GM23248 (cell line): Measurements from ENCODE around the gene NPAS2.

Experiments
- EZH2 ChIP-seq: fragments of 200-600 bp; sonication (generic); IDR thresholded peaks from 2 replicates; pipeline ENCODE4 v1.6.1; 2018; ENCODE audit warnings: antibody characterized with exemption, mild to moderate bottlenecking; ENCODE audit not compliant: insufficient read depth, poor library complexity, severe bottlenecking
- EZH2phosphoT487 ChIP-seq: fragments of 200-600 bp; sonication (generic); IDR thresholded peaks from 2 replicates; pipeline ENCODE4 v1.6.1; 2018; ENCODE audit warnings: antibody characterized with exemption, moderate library complexity, mild to moderate bottlenecking, low read depth; ENCODE audit not compliant: insufficient read depth

DNA sequence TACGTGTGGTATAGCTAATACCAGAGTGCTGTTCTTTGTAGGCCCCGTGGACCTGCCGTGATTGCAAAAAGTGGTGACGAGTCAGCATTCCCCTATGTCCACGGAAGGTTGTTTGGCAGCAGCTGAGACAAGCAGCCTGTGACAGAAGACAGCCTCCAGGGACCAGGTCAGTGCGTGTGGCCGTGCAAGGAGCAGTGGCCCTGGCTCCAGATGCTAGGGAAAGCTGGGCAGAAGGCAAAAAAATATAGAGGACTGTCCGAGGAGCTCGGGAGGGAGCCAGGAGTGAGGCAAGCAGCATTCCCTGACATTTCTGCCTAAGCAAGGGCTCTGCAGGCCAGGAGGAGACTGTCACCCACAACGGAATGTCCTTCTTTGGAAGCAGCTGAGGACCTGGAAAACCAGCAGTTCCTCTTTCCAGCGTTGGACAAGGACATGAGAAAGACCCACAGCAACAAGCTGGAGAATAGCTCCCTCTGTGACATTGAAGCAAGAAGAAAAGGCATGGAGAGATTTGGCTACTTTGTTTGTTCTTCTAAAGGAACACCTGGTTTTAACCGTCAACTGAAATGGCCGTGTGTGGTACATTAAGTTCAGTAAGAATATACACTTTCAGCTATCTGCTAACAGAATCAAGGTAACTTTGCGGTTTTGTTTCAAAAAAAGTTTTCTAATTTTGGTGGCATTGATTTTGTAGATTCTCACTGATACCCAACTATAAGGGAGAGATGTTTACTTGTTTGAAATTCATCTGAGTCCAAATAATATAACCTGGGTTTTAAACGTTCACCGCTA is 58.3 kb downstream of the NPAS2 start:
- TF ChIP-seq EZH2phosphoT487 (no peak), EZH2 (no peak)
